ENCODE measurements around the gene MAML1. TPM values are rescaled to one million over a fixed set of nuclear protein-coding genes. Genes with fewer than 3 reads are reported as not detected.

The MAML1 gene
- total RNA-seq, 2 donors from 2014 or later, result 18.1 to 18.2 TPM

DNA sequence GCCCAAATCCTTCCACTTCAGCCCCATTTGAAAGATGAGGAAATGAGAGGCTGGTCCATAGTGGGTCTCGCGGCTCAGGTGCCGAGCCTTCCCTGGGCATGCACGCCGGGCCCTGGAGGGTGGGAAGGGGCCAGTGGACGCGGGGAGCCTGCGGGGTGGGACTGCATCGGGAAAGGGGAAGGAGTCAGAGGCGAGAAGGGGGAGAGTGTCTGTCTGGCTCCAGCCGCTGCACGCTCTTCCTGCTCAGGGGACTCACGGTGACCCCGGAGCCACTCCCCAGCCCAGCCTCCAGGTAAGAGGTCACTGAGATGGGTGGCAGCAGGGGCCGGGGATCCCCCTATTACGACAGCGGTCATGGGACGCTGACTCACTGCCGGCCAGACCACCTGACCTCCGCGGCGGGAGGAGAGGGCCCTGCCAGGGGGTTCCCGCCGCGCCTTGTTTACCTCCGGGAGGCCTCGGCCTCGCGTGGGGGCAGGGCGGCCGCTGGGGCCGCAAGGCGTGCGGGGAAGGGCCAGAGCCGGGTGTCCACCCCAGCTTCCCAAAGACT, 86.2 kb downstream of the MAML1 start:
- ATAC-seq, result peak; percentile 75
- peak; percentile 52 to 78 (median 75) for TF ChIP-seq POLR2A (IDR thresholded peaks at IDR 0.05)
- TF ChIP-seq CTCF (IDR thresholded peaks at IDR 0.05), result no peak
- Histone ChIP-seq H3K27me3 (no peaks in the 10 kb centered on the region), H3K27ac (peak overlapping the region; percentile 97 to 100 (median 99)), H3K4me1 (peaks cover 52% of the 10 kb centered on the region), H3K4me3 (no peak overlapping the region), H3K36me3 (replicated peaks in 1 of 2; ENCODE audit: insufficient read depth in 1 of 2, low read depth in 2 of 2) (peaks cover under 1 to 3% of the 10 kb centered on the region in 2 donors), H3K9me3 (no peaks in the 10 kb centered on the region)
- DNase-seq, result peak; percentile 96 to 99 (median 98)
- intact Hi-C loops (cut with DNase I), result no loop called here
- WGBS, 2 donors, result 2% methylated on average over 35 of the region's 35 CpGs; no CpG with 5 or more reads in 1 of the 2 donors

GRCh38 chr5:179819296-179820126, 86.9 kb downstream of the MAML1 start:
- Histone ChIP-seq H3K36me3 (replicated peaks in 1 of 2; ENCODE audit: insufficient read depth in 1 of 2, low read depth in 2 of 2) (peaks cover 7 to 10% of the 10 kb centered on the region in 2 donors), H3K4me1 (peaks cover 59% of the 10 kb centered on the region), H3K27me3 (no peaks in the 10 kb centered on the region), H3K9me3 (no peaks in the 10 kb centered on the region), H3K27ac (peak overlapping the region; percentile 97 to 100 (median 99)), H3K4me3 (no peak overlapping the region)
- peak; percentile 31 for ATAC-seq
- WGBS, 2 donors, result 25% methylated on average over 12 to 26 of the region's 26 CpGs
- DNase-seq, result peak; percentile 70 to 83 (median 81)
- no peak for TF ChIP-seq POLR2A (IDR thresholded peaks at IDR 0.05)
- TF ChIP-seq CTCF (IDR thresholded peaks at IDR 0.05), result no peak
- intact Hi-C loops (cut with DNase I), result no loop called here

- TF ChIP-seq CTCF (IDR thresholded peaks at IDR 0.05) (no peak), POLR2A (IDR thresholded peaks at IDR 0.05) (no peak)
- intact Hi-C loops (cut with DNase I), result no loop called here
- Histone ChIP-seq H3K9me3 (no peaks in the 10 kb centered on the region), H3K4me3 (peak overlapping the region in 1 of 2 donors; percentile 90), H3K27ac (peak overlapping the region; percentile 97 to 100 (median 99)), H3K4me1 (peaks cover 65% of the 10 kb centered on the region), H3K27me3 (no peaks in the 10 kb centered on the region), H3K36me3 (replicated peaks in 1 of 2; ENCODE audit: insufficient read depth in 1 of 2, low read depth in 2 of 2) (peaks cover 8 to 14% of the 10 kb centered on the region in 2 donors)
- DNase-seq (no peak), ATAC-seq (no peak)
- whole genome bisulfite sequencing, 2 donors, result 28 to 33% methylated on average over 8 to 12 of the region's 12 CpGs
Measured at GRCh38 chr5:179820127-179820482, 87.5 kb downstream of the MAML1 start.

DNA sequence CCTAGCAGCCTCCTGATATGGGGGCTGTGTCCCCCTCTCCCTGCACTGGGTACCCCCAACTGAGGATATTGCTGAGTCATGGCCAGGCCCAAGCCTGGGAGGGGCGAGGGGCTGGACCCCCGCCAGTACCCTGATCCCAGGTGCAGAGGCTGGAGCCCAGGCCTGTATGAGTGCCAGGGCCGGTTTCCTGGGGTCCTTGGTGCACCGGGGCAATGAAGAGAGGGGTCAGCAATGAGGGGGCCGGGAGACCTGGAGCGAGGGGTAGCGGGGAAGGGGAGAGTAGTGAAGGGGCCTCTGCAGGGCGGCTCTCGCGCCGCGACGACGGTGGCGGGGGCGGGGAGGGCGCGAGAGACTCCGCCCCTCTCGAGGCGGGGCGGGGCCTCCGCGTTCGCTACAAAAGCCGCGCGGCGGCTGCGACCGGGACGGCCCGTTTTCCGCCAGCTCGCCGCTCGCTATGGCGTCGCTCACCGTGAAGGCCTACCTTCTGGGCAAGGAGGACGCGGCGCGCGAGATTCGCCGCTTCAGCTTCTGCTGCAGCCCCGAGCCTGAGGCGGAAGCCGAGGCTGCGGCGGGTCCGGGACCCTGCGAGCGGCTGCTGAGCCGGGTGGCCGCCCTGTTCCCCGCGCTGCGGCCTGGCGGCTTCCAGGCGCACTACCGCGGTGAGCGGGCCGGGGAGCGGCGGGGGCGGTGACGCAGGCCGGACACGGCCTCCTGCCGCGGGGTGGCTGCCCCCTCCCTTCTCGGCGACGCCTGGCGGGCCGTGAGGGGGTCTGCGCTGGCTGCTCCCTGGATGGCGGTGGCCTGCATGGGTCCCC, 88.1 kb downstream of the MAML1 start, which contains the start of gene SQSTM1:
TSS of gene SQSTM1 (plus strand) at position 423 of the 815 bp plus-strand sequence. CDS start at position 455, 32 bp downstream.
- Histone ChIP-seq H3K27ac (peak within 1 kb of the TSS; percentile 97 to 100 (median 99)), H3K4me1 (peaks cover 70% of the 10 kb centered on the region), H3K9me3 (no peaks in the 10 kb centered on the region), H3K36me3 (replicated peaks in 1 of 2; ENCODE audit: insufficient read depth in 1 of 2, low read depth in 2 of 2) (peaks cover 12 to 14% of the 10 kb centered on the region in 2 donors), H3K27me3 (no peaks in the 10 kb centered on the region), H3K4me3 (peak within 1 kb of the TSS; percentile 83 to 90)
- DNase-seq (peak; percentile 80 to 86 (median 84)), ATAC-seq (peak; percentile 68)
- 0% methylated on average over 4 to 71 of the region's 81 CpGs for WGBS, 2 donors
- TF ChIP-seq POLR2A (IDR thresholded peaks at IDR 0.05) (peak; percentile 99 to 100 (median 99)), CTCF (IDR thresholded peaks at IDR 0.05) (peak in 2 of 7 experiments; percentile 8 to 16)
- intact Hi-C loops (cut with DNase I), result no loop called here

All from body of pancreas (tissue), 4 donors.